Lung (tissue), 12 donors: ENCODE data around the gene TP73. TPM values are rescaled to one million over a fixed set of nuclear protein-coding genes. Genes with fewer than 3 reads are reported as not detected.

Source experiments
- ATAC-seq: fragments of 200-7000 bp; cut with Tn5 transposase; one replicate; pipeline ENCODE4 v1.9.1; 2020; ENCODE audit warnings: moderate number of reproducible peaks; ENCODE audit not compliant: insufficient read depth, low FRiP score
- DNase-seq, 3 donors: peaks; one replicate each; pipeline ENCODE4 v3.0.0-alpha.2; 2013 to 2017
- H3K27ac ChIP-seq, 2 donors: one replicate each; pipeline ENCODE4 v1.5.1; 2013; ENCODE audit warnings: mild to moderate bottlenecking in 2 of 2, moderate library complexity in 2 of 2, control low read depth in 1 of 2, inconsistent platforms in 1 of 2, low read depth in 1 of 2, low read length in 1 of 2
- H3K27me3 ChIP-seq, 3 donors: one replicate each; pipeline ENCODE4 v1.5.1; 2013; ENCODE audit warnings: low read length in 2 of 3; ENCODE audit not compliant: control insufficient read depth in 3 of 3, insufficient read depth in 3 of 3
- H3K36me3 ChIP-seq, 4 donors: one replicate each; pipeline ENCODE4 v1.5.1; 2013; ENCODE audit warnings: low read length in 4 of 4, mild to moderate bottlenecking in 1 of 4, moderate library complexity in 1 of 4; ENCODE audit not compliant: control insufficient read depth in 4 of 4, insufficient read depth in 4 of 4
- H3K4me1 ChIP-seq, 5 donors: one replicate each; pipeline ENCODE4 v1.5.1; 2013; ENCODE audit warnings: low read length in 5 of 5, mild to moderate bottlenecking in 2 of 5, moderate library complexity in 1 of 5; ENCODE audit not compliant: control insufficient read depth in 5 of 5, insufficient read depth in 5 of 5
- H3K4me3 ChIP-seq: one replicate; pipeline ENCODE4 v1.5.1; 2013; ENCODE audit warnings: mild to moderate bottlenecking, control low read depth, moderate library complexity
- H3K9ac ChIP-seq, 2 donors: one replicate each; pipeline ENCODE4 v1.5.1; 2013; ENCODE audit warnings: low read length in 2 of 2, control low read depth in 1 of 2; ENCODE audit not compliant: insufficient read depth in 1 of 2
- H3K9me3 ChIP-seq, 4 donors: one replicate each; pipeline ENCODE4 v1.5.1; 2013; ENCODE audit warnings: low read length in 3 of 4, mild to moderate bottlenecking in 1 of 4, moderate library complexity in 1 of 4; ENCODE audit not compliant: control insufficient read depth in 4 of 4, insufficient read depth in 3 of 4
- WGBS, 2 donors: extraction: QIAGEN DNeasy Blood & Tissue Kit; methylation state at CpG; one replicate each; pipeline ENCODE4 v1.1.7; 2013; 5-methylcytosine and 5-hydroxymethylcytosine counted together
- polyA plus RNA-seq, 2 donors: library from polyadenylated mRNA; stranded (reverse); fragments of 200-250 nt; gene quantifications; one replicate each; pipeline ENCODE4 v1.2.1, GENCODE V29; 2013
- total RNA-seq, 2 donors: library from RNA; depleted of rRNA in 1 of 2; stranded (reverse); fragments of >200 nt in 1 of 2; gene quantifications; one replicate each; pipeline ENCODE4 v1.2.1, GENCODE V29; 2014 to 2021
- TF ChIP-seq, protein P1 (sequence below): IDR thresholded peaks from 2 replicates; pipeline ENCODE4 v1.5.1; 2012; ENCODE audit warnings: mild to moderate bottlenecking; ENCODE audit errors: control extremely low read depth, extremely low read depth
- donor health status: control.
- donor health status: control.
- donor health status: Bipolar disorder and iron deficiency.
- donor health status: healthy.
- donor health status: DM: yes; HTN: yes; CAD: no.

TP73 gene
- total and polyA plus RNA-seq, 4 donors = 1.7 to 12.3 (median 2.2) TPM

DNA sequence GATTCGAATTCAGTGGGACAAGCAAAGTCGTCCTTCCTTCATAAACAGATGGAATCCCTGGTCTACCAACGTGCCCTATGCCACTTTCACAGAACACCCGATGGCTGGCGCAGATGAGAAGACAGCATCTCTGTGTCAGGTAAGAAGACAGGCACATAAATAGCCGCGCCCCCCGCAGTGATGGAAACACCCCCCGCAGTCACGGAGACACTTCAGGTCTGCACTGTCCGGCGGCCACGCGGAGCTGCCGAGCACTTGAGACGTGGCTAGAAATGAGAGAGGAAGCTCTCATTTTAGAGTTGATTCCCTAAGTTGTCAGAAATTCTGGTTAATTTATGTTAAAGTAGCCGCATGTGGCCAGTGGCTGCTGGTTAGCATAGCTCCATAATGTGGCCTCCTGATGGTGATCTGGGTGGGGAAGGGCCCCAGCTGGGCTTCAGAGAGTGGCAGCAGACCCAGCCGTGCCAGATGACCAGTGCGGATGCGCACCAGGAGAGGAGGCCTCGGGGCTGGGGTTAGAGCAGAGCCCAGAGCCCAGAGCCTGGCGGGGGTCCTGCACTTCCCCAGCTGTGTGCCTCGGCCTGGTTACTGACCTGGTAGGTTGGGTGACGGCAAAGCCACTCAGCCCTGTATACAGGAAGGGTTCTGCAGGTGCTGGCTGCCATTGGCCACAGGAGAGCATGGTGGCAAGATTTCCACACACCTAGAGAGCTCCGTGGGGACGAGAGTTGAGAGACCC is 24.6 kb upstream of the TP73 start:
- Histone ChIP-seq H3K9me3 (no peaks in the 10 kb centered on the region), H3K27ac (no peak overlapping the region), H3K36me3 (peaks cover 11 to 47% (median 21%) of the 10 kb centered on the region in 4 donors), H3K4me1 (peaks cover 6 to 22% (median 7%) of the 10 kb centered on the region in 5 donors), H3K4me3 (no peak overlapping the region), H3K27me3 (no peaks in the 10 kb centered on the region), H3K9ac (no peak overlapping the region)
- whole genome bisulfite sequencing, 2 donors = 96 to 97% methylated on average over 26 of the region's 26 CpGs
- DNase-seq (no peak), ATAC-seq (no peak)
- TF ChIP-seq, protein P1, sequence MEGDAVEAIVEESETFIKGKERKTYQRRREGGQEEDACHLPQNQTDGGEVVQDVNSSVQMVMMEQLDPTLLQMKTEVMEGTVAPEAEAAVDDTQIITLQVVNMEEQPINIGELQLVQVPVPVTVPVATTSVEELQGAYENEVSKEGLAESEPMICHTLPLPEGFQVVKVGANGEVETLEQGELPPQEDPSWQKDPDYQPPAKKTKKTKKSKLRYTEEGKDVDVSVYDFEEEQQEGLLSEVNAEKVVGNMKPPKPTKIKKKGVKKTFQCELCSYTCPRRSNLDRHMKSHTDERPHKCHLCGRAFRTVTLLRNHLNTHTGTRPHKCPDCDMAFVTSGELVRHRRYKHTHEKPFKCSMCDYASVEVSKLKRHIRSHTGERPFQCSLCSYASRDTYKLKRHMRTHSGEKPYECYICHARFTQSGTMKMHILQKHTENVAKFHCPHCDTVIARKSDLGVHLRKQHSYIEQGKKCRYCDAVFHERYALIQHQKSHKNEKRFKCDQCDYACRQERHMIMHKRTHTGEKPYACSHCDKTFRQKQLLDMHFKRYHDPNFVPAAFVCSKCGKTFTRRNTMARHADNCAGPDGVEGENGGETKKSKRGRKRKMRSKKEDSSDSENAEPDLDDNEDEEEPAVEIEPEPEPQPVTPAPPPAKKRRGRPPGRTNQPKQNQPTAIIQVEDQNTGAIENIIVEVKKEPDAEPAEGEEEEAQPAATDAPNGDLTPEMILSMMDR = no peak

DNA sequence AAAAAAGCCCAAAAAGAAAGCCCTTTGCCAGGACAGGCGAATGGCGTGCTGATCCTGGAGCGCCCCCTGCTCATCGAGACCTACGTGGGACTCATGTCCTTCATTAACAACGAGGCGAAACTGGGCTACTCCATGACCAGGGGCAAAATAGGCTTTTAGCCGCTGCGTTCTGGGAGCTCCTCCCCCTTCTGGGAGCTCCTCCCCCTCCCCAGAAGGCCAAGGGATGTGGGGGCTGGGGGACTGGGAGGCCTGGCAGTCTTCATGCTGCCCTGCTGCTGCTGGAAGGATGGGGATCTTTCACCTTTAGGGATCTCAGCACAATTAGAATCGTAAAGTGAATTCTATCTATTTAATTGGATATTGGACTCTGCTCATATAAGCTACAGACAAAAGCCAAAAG is 23.9 kb upstream of the TP73 start:
- TF ChIP-seq, protein P1 = no peak
- Histone ChIP-seq H3K36me3 (peaks cover 11 to 54% (median 23%) of the 10 kb centered on the region in 4 donors), H3K4me1 (peaks cover 4 to 15% (median 5%) of the 10 kb centered on the region in 5 donors), H3K27ac (no peak overlapping the region), H3K9ac (no peak overlapping the region), H3K27me3 (no peaks in the 10 kb centered on the region), H3K4me3 (no peak overlapping the region), H3K9me3 (no peaks in the 10 kb centered on the region)
- DNase-seq = no peak
- no peak for ATAC-seq
- WGBS, 2 donors = 93 to 96% methylated on average over 10 of the region's 10 CpGs

DNA sequence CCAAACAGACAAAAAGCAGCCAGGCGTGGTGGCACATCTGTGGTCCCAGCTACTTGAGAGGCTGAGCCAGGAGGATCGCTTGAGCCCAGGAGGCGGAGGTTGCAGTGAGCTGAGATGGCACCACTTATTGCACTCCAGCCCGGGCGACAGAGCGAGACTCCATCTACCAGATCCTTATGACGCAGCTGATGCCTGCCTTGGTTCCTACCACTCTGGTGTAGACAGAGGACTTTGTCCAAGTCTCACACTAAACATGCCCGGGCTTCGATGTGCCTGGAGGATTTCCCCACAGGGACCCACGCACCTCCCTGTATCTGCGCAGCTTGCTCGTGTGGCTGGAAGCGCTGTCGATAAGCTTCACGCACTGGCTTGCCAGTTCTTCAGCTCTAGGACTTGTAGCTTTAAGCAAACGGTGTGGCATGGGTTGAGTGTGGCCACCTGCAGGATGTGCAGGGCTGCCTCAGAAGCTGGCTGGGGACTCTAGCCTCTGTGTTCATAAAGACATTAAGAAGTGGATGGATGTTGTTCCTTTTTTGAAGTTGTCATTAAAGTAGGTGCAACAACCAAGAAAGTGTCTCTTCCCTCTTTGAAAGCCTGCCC is 22.7 kb upstream of the TP73 start:
- DNase-seq (no peak), ATAC-seq (no peak)
- Histone ChIP-seq H3K36me3 (peaks cover 11 to 66% (median 23%) of the 10 kb centered on the region in 4 donors), H3K4me1 (peaks cover 0 to 8% (median 2%) of the 10 kb centered on the region in 5 donors), H3K27me3 (no peaks in the 10 kb centered on the region), H3K27ac (no peak overlapping the region), H3K9me3 (no peaks in the 10 kb centered on the region), H3K4me3 (no peak overlapping the region), H3K9ac (no peak overlapping the region)
- 93 to 97% methylated on average over 16 of the region's 16 CpGs for WGBS, 2 donors
- TF ChIP-seq, protein P1 = no peak
